Measurements from ENCODE around the gene TMCC1.

Gene TMCC1

DNA sequence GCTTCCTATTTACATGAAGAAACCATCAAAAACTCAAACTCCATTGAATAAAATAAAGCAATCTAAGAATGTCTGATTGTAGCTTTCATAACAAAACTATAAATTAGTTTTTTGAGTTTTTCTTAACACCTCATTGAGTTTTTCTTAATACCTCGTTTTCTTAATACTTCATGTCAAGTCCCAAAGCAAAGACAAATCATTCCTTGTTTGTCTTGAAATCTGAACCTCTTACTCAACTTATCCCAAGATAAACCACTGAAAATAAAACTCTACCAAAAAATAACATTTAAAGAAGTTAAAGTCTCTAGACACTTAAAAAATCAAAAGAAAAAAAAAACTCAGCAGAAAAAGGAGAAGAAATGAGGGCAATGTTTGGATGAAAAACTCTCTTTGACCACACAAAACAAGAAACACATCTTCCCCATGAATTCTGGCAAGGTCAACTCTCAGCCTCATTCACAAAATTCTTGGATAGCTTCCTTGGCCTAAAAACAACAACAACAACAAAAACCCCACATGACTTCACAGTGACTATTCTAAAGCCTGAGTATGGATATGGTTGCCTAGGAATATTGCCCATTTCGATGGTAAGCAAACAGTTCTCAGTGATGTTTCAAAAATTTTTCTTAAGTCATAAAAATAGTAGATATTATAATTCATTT lies 38.2 kb downstream of the TMCC1 start:
- TF ChIP-seq, protein P1, sequence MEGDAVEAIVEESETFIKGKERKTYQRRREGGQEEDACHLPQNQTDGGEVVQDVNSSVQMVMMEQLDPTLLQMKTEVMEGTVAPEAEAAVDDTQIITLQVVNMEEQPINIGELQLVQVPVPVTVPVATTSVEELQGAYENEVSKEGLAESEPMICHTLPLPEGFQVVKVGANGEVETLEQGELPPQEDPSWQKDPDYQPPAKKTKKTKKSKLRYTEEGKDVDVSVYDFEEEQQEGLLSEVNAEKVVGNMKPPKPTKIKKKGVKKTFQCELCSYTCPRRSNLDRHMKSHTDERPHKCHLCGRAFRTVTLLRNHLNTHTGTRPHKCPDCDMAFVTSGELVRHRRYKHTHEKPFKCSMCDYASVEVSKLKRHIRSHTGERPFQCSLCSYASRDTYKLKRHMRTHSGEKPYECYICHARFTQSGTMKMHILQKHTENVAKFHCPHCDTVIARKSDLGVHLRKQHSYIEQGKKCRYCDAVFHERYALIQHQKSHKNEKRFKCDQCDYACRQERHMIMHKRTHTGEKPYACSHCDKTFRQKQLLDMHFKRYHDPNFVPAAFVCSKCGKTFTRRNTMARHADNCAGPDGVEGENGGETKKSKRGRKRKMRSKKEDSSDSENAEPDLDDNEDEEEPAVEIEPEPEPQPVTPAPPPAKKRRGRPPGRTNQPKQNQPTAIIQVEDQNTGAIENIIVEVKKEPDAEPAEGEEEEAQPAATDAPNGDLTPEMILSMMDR (IDR thresholded peaks at IDR 0.05; ENCODE audit: low read depth, low read length, missing control alignments), result no peak
- no peak overlapping the region for H3K4me3 ChIP-seq (ENCODE audit: low read depth, low read length)
- DNase-seq (ENCODE audit: low read depth), result no peak

DNA sequence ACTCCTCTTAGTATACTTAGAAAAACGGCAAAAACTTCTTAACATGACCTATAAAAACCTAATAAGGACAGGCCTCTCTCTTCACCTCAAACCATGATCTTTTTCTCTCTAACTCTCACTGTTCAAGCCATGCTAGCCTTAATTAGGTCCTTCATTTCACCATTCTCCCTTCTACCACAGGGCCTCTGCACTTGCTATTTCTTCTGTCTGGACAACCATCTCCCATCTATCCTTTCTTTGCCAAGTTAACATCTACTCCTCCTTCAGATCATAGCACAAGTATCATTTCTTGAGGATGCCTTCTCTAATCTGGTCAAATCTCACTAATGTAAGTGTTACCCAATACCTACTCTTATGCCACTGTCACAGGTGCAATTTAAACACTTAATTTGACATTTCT lies 39.1 kb downstream of the TMCC1 start:
- no peak overlapping the region for H3K4me3 ChIP-seq (ENCODE audit: low read depth, low read length)
- DNase-seq (ENCODE audit: low read depth), result no peak
- TF ChIP-seq, protein P1 (IDR thresholded peaks at IDR 0.05; ENCODE audit: low read depth, low read length, missing control alignments), result no peak

DNA sequence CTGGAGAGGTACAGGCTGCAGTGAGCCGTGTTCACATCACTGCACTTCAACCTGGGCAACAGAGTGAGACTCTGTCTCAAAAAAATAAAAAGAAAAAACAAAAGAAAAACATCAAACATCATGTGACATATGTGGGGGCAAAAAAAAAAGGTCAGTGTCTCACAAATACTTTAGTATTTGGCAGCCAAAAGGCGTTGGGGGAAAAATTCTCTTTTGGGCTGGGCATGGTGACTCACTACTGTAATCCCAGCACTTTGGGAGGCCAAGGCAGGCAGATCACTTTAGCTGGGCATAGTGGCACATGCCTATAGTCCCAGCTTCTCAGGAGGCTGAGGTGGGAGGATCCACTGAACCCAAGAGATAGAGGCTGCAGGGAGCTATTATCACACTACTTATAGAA lies 47.6 kb downstream of the TMCC1 start:
- no peak overlapping the region for H3K4me3 ChIP-seq (ENCODE audit: low read depth, low read length)
- DNase-seq (ENCODE audit: low read depth), result no peak
- TF ChIP-seq, protein P1 (IDR thresholded peaks at IDR 0.05; ENCODE audit: low read depth, low read length, missing control alignments), result no peak

DNA sequence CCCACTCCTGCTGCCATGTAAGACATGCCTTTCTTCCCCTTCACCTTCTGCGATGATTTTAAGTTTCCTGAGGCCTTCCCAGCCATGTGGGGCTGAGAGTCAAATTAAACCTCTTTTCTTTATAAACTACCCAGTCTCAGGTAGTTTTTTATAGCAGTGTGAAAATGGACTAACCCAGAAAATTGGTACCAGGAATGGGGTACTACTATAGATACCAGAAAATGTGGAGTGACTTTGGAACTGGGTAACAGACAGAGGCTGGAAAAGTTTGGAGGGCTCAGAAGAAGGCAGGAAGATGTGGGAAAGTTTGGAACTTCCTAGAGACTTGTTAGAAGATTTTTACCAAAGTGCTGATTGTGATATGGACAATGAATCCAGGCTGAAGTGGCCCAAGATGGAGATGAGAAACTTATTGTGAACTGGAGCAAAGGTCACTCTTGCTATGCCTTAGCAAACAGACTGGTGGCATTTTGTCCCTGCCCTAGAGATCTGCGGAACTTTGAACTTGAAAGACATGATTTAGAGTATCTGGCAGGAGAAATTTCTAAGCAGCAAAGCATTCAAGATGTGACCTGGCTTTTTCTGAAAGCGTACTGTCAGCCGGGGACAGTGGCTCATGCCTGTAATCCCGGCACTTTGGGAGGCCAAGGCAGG lies 52.7 kb downstream of the TMCC1 start:
- DNase-seq (ENCODE audit: low read depth), result no peak
- H3K4me3 ChIP-seq (ENCODE audit: low read depth, low read length), result no peak overlapping the region
- TF ChIP-seq, protein P1 (IDR thresholded peaks at IDR 0.05; ENCODE audit: low read depth, low read length, missing control alignments), result no peak

DNA sequence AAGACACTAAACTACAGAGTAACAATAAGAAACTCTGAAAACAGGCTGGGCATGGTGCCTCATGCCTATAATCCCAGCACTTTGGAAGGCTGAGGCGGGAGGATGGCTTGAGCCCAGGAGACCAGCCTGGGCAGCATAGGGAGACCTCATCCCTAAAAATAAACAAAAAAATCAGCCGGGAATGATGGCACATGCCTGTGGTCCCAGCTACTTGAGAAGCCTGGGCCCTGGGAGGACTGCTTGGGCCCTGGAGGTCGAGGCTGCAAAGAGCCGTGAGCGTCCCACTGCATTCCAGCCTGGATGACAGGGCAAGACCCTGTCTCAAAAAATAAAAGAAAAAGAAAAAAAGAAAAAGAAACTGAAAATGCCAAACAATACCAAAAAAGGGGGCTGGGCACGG lies 55.4 kb downstream of the TMCC1 start:
- DNase-seq (ENCODE audit: low read depth), result no peak

DNA sequence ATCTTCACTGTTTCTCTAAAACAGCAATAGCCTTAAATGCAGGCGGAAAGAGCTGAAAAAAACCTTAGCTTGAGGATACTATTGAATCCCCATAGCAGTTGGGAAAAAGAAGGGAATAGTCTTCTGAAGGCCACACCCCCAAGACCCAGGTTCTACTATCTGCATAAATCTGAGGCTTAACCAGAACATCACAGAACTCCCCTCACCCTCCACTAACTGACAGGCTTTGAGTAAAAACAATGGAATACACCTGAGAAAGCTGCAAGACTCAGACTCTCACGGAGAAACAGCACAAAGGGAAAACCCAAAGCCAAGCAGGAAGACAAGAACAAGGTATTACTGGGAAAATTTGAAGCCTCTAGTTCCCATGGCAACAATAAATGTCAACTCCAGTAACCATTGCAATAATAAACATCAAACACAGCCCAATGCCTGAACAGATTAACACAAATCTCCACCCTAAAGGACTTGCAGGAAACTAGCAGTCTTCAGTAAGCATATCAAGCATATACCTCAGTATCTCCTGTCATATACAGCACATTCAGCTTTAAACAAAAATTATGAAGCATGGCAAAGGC lies 56.4 kb downstream of the TMCC1 start:
- no peak for DNase-seq (ENCODE audit: low read depth)
- H3K4me3 ChIP-seq (ENCODE audit: low read depth, low read length), result no peak overlapping the region
- TF ChIP-seq, protein P1 (IDR thresholded peaks at IDR 0.05; ENCODE audit: low read depth, low read length, missing control alignments), result no peak

More for the DNA sequence above, 55.4 kb downstream of the TMCC1 start:
- H3K4me3 ChIP-seq (ENCODE audit: low read depth, low read length), result no peak overlapping the region
- TF ChIP-seq, protein P1 (IDR thresholded peaks at IDR 0.05; ENCODE audit: low read depth, low read length, missing control alignments), result no peak
